ENCODE measurements around the gene FASTK. TPM values are rescaled to one million over a fixed set of nuclear protein-coding genes. Genes with fewer than 3 reads are reported as not detected.
A peak's percentile ranks its signal among the peaks of the same experiment; 100 is the strongest.

Gene FASTK
- total and polyA plus RNA-seq, 10 donors, result 72.9 to 183 (median 85.5) TPM

- TF ChIP-seq POLR2A (IDR thresholded peaks at IDR 0.05) (no peak), POLR2AphosphoS5 (IDR thresholded peaks at IDR 0.05) (no peak)
- TF ChIP-seq, protein P1, sequence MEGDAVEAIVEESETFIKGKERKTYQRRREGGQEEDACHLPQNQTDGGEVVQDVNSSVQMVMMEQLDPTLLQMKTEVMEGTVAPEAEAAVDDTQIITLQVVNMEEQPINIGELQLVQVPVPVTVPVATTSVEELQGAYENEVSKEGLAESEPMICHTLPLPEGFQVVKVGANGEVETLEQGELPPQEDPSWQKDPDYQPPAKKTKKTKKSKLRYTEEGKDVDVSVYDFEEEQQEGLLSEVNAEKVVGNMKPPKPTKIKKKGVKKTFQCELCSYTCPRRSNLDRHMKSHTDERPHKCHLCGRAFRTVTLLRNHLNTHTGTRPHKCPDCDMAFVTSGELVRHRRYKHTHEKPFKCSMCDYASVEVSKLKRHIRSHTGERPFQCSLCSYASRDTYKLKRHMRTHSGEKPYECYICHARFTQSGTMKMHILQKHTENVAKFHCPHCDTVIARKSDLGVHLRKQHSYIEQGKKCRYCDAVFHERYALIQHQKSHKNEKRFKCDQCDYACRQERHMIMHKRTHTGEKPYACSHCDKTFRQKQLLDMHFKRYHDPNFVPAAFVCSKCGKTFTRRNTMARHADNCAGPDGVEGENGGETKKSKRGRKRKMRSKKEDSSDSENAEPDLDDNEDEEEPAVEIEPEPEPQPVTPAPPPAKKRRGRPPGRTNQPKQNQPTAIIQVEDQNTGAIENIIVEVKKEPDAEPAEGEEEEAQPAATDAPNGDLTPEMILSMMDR (IDR thresholded peaks at IDR 0.05 in 8 of 11, conservative IDR thresholded peaks at IDR 0.05 in 3 of 11), result no peak
- Histone ChIP-seq H3K4me1 (peaks cover 15 to 52% (median 37%) of the 10 kb centered on the region in 6 donors), H3K4me3 (no peak overlapping the region), H3K36me3 (peaks cover 0 to 60% (median 38%) of the 10 kb centered on the region in 6 donors), H3K27me3 (replicated peaks in 1 of 7) (no peaks in the 10 kb centered on the region), H3K27ac (peak overlapping the region in 1 of 8 donors; percentile 7), H3K9me3 (no peaks in the 10 kb centered on the region)
- DNase-seq, result no peak
- intact Hi-C loops (cut with DNase I; ENCODE audit: low total_unique reads), result no loop called here
- WGBS, 5 donors, result 81 to 88% (median 83%) methylated on average over 33 to 43 of the region's 43 CpGs
These were observed 18.0 kb downstream of the FASTK start for GRCh38 chr7:151062399-151063211.

- Histone ChIP-seq H3K27me3 (replicated peaks in 1 of 7) (no peaks in the 10 kb centered on the region), H3K4me1 (peaks cover 15 to 58% (median 42%) of the 10 kb centered on the region in 6 donors), H3K4me3 (peak overlapping the region in 1 of 8 donors; percentile 2), H3K27ac (no peak overlapping the region), H3K9me3 (no peaks in the 10 kb centered on the region), H3K36me3 (peaks cover 0 to 55% (median 33%) of the 10 kb centered on the region in 6 donors)
- intact Hi-C loops (cut with DNase I; ENCODE audit: low total_unique reads), result no loop called here
- 75 to 89% (median 87%) methylated on average over 6 to 11 of the region's 11 CpGs for WGBS, 5 donors
- TF ChIP-seq POLR2A (IDR thresholded peaks at IDR 0.05) (no peak), POLR2AphosphoS5 (IDR thresholded peaks at IDR 0.05) (no peak)
- TF ChIP-seq, protein P1 (IDR thresholded peaks at IDR 0.05 in 8 of 11, conservative IDR thresholded peaks at IDR 0.05 in 3 of 11), result no peak
- DNase-seq, result no peak
These were observed 18.6 kb downstream of the FASTK start for GRCh38 chr7:151062111-151062398.

- Histone ChIP-seq H3K9me3 (no peaks in the 10 kb centered on the region), H3K27me3 (replicated peaks in 1 of 7) (no peaks in the 10 kb centered on the region), H3K4me3 (peak overlapping the region in 4 of 8 donors; percentile 82 to 99 (median 95)), H3K36me3 (peaks cover 0 to 49% (median 27%) of the 10 kb centered on the region in 6 donors), H3K4me1 (peaks cover 15 to 64% (median 47%) of the 10 kb centered on the region in 6 donors), H3K27ac (peak overlapping the region in 1 of 8 donors; percentile 94)
- DNase-seq, result no peak
- TF ChIP-seq POLR2AphosphoS5 (IDR thresholded peaks at IDR 0.05) (no peak), POLR2A (IDR thresholded peaks at IDR 0.05) (no peak)
- TF ChIP-seq, protein P1 (IDR thresholded peaks at IDR 0.05 in 8 of 11, conservative IDR thresholded peaks at IDR 0.05 in 3 of 11), result no peak
- WGBS, 5 donors, result 74 to 81% (median 77%) methylated on average over 25 to 33 of the region's 33 CpGs
- intact Hi-C loops (cut with DNase I; ENCODE audit: low total_unique reads), result no loop called here
These were observed 19.1 kb downstream of the FASTK start for GRCh38 chr7:151061213-151062110.
